ENCODE measurements around the gene NEMP1.
"Not testable (repeated sequence)": the region's sequence is repeated elsewhere in the genome, so short reads cannot be mapped to it uniquely, and the experiment has no call there.

NEMP1 gene

GRCh38 chr12:57049890-57050289, 28.7 kb downstream of the NEMP1 start, which contains the start of gene MYO1A:
MYO1A (minus strand) TSS chr12:57050129; CDS start chr12:57048323, 1,806 bp downstream.
- DNase-seq: no peak

DNA sequence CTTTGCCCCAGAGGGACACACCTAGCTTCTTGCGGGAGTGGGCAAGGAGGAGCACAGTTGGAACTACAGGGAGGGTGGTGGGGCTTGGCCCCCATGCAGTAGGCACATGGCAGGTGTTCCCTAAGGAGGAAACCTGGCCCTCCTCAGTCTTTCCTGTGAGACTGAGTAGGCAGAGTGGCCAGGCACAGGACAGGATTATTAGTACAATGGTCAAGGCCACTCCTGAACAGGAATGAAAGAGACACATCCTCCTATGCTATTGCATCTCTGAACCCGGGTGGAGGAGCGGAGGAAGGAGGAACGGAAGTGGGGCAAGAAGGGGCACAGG, 29.5 kb downstream of the NEMP1 start:
- DNase-seq: no peak

DNA sequence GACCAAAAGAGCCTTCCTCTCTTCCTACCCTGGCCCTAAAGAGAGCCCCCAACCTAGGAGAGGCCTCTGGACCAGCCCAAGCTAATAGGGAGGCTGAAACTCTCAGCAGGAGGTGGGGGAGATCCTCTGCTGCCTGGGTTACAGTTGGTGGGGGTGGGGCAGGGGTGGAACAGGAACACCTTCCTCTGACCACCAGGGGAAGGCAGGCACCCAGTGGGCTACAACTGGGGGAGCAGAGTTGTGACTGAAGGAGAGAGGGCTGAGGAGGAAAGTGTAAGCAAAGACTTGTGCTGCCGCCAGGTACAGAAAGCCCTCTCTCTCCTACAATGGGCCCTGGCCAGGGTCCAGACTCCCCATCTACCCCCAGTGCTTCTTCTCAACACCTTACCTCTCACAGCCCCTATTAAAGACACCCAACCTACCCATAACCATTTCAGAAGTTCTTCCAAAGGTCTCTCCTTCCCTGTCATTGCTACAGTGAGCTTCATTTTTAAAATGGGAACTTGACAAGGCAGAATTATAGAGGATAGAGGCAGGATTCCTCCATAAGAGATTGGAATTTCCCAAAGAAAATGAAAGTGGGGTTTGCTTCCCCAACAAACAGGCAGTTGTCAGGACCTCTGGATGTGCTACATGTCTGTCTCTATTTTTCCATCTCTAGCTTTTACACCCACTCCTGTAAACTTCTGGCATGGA, 30.0 kb downstream of the NEMP1 start:
- no peak for DNase-seq

DNA sequence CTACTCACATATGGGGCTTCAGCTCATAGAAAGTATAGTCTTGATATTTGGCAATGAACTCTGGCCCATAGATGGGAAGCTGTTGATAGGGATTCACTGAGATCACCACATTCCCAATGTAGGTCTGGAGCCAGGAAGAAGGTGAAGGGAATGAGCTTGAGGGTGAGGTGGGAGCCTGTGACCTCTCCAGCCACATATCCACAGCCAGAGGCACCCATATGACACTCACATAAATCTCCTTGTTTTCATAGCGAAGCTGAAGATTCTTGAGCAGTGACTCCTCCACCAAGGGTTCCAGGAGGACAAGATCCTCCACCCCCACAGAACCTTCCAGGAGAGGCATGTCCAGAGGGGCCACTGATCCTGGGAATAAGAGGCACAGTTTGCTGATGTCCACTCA, 30.6 kb downstream of the NEMP1 start:
- no peak for DNase-seq

DNA sequence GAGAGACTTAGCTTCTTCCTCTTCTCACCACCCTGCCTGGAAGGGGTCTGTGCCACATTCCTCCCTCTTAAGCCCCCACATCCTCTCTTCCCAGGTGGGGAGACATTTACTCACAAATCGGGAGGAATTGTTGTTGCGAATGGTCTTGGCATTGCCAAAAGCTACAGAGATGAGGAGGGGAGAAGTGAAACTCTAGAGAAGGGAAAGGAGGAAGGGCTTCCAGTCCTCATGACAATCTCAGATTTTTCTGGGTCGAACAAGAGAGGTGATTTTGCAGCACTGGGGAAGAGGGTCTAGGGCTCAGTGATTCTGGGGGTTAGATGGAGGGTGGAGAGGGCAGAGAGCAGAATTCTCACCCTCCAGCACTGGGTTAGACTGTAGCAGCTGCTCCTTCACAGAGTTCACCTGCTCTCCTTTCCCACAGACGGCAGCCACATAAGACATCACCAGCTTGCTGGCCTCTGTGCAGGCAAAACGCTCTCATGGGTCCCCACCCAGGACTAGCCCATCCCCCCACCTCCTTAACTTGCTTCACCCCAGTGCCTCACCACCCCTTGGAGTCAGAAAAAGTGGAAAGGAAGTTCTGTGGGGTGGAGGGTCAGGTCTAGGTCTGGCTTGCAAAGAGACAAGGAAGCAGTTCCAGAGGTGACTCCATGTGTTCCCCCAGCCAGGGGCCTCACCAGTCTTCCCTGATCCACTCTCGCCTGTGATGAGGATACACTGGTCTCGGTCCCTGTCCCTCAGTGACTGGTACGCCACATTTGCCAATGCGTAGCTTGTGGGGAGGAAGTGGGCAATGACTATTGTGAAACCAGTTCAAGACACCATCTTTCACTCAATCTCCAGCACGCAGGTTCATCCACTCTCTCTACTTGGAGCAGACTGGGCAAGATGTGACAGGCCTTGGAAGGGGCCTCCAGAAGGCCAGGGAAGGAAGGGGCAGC, 31.4 kb downstream of the NEMP1 start:
- DNase-seq: no peak

DNA sequence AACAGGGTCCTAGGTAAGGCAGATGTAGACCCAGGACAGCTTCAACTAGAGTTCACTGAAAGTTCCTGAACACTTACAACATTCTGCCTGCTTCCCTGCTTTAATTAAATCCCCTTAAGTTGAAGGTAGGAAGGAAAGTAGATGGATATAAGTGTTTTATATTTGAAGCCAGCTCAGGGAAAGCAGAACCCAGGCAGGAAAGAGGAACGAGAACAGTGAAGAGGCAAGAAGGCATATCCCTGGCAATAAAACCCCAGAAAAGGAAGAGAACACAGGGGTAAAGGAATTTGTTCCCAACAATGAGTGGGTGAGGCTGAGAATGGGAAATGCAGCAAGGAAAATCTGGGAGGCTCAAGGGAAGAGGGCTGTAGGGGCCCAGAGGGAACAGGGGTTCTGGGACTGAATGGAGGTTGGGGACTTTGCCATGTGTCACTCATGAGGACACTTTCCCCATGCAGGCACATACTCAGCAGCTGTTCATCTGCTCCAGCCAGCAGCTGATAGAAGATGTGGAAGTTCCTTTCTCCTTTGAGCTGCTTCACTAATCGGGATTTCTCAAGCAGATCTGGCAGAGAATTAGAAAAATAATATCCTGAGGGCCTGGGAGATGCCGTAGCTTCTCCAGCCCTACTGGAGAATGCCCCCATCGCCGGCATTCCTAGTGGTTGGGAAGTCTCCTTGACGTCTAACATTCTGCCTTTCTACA, 32.4 kb downstream of the NEMP1 start:
- DNase-seq: no peak

GRCh38 chr12:57044889-57045288, 33.7 kb downstream of the NEMP1 start:
- no peak for DNase-seq

- DNase-seq: no peak
Measured at GRCh38 chr12:57044468-57044867, 34.1 kb downstream of the NEMP1 start.

DNA sequence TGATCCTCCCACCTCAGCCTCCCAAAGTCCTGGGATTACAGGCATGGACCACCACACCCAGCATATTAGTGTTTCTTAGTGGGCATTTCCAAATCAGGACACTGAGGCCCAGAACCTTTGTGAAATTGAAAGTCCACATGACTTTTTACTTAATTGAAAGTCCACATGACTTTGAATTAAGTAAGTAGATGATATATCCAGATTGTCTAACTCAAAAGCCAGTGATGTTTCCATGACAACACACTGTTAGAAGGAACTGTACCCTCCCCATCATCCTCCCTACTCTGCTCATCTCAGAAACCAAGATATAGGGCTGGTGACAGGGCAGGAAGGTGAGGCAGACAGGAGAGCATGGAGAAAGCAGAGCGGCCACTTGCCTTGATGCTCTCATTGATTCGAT, 35.9 kb downstream of the NEMP1 start:
- DNase-seq: no peak

DNA sequence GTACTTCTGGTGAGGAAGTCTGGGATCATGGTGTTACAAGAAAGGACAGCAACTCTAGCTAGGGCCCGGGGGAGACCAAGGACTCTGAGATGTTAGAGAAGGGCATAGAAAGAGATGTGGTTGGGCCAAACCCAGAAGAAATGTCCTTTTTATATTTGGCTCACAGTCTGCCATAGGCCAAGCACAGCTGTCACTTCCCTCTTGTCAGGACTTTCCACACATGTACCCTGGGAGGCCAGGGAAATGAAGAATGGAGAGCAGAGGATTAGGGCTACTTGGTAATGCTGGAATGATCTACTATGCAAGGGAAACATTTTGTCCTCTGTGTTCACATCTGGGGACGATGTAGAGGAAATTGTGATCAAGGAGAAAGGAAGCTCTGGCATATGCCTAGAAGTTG, 37.8 kb downstream of the NEMP1 start:
- DNase-seq: no peak

DNA sequence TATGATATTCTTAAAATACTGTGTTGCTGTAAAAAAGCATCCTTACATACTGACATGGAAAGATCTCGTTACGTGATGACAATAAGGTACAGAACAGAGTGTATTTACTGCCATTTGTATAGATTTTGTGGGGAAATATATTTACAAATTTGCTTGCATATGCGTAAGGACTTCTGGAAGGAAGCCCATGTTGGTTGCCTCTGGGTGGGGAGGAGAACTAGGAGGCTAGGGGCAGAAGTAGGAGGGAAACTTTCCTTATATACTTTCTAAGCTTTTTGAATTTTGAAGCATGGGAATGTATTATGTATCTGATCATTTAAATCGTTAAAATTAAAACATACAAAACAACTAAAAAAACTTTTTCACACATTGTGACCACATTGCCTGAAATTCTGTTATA, 38.4 kb downstream of the NEMP1 start:
- no peak for DNase-seq

GRCh38 chr12:57039016-57039798, 39.4 kb downstream of the NEMP1 start:
- DNase-seq: no peak

DNA sequence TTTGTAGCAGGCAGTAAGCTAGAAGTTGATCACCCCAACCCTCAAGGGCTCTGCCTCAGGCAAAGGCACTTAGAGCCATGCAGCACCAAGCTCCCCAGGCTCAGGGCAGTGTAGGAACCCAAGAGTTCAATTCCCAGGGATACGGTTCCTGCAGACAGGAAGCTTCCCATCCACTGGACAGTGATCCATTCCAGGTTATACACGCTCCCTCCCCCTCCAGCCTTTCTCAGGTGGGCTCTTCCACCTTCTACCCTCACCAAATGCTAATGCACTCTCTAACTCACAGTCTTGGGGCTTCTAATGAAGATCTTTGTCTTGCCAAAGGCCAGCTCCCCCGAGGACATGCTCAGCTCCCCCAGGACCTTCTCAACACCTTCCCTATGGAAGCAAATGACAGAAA, 41.3 kb downstream of the NEMP1 start:
- no peak for DNase-seq

- no peak for DNase-seq
Measured at GRCh38 chr12:57033431-57033830, 45.2 kb downstream of the NEMP1 start.

- DNase-seq: no peak
Measured at GRCh38 chr12:57031789-57032188, 46.8 kb downstream of the NEMP1 start.

- DNase-seq: peak; percentile 4
Measured at GRCh38 chr12:57031138-57031725, 47.4 kb downstream of the NEMP1 start.

- no peak for DNase-seq
Measured at GRCh38 chr12:57029457-57029856, 49.1 kb downstream of the NEMP1 start.

DNA sequence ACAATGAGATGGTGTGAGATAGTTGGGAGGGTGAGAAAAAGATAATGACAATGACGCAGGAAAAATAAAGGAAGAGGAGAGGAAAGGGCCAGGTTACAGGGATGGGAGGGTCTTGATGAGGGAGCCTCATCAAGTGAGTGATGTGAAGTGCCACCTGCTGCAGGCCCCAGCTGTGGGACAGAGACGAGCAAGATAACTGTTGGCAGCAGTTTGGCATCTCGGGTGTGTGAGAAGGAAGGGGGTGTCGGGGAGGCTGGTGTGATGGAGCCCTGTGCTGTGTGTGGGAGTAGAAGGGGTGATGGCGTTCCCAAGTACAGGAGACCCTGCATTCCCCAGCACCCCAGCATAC, 50.8 kb downstream of the NEMP1 start:
- no peak for DNase-seq

GRCh38 chr12:57027011-57027804, 51.4 kb downstream of the NEMP1 start:
- no peak for DNase-seq

DNA sequence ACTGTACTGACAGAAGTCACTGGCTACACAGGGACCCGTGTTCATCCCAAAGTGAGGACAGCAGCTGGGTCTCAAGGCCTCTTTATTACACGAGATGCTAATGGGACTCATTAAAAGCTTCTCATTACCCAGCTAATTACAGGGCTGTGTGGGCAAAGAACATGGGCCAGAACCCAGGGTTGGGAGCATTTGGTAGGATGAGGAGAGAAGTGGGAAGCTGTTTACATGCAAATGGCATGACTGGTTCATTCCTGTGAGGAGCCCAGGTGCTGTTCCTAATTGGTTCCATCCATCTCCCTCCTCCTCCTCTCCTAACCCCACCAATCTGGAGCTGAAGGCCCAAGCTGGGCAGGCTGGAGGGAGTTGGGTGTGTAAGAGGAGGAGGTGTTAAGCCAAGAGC, 53.4 kb downstream of the NEMP1 start:
- no peak for DNase-seq

GRCh38 chr12:57022324-57022723, 56.3 kb downstream of the NEMP1 start:
- DNase-seq: not testable (repeated sequence)

Data from NCI-H446 treated with DMSO at 0.1 percent for 48 hours (cell line).